DND-41 (cell line): ENCODE measurements around the gene KAZN.

Experiments
- CTCF ChIP-seq: IDR thresholded peaks from 2 replicates; pipeline ENCODE4 v1.5.1; 2012; ENCODE audit warnings: borderline replicate concordance, low read length, moderate library complexity, mild to moderate bottlenecking; ENCODE audit not compliant: poor library complexity, severe bottlenecking; ENCODE audit errors: extremely low read depth
- EZH2 ChIP-seq: IDR thresholded peaks from 3 replicates; pipeline ENCODE4 v1.6.1; 2012; ENCODE audit warnings: borderline replicate concordance, low read depth, mild to moderate bottlenecking, moderate library complexity, low read length, inconsistent platforms; ENCODE audit not compliant: severe bottlenecking

GRCh38 chr1:14937288-14937949 lies 338.9 kb downstream of the KAZN start:
- TF ChIP-seq CTCF, result no peak
- TF ChIP-seq EZH2, result no peak
